NCI-H510A (cell line): ENCODE measurements around the gene SON.
"Not testable (repeated sequence)": the region's sequence is repeated elsewhere in the genome, so short reads cannot be mapped to it uniquely, and the experiment has no call there.

Experiments used
- DNase-seq: peaks from one replicate; lab custom pipeline; 2025; lab: John Stamatoyannopoulos, UW

The SON gene

GRCh38 chr21:33546086-33546485 is 3.2 kb downstream of the SON start:
- DNase-seq: no peak

GRCh38 chr21:33549848-33550771 is 7.3 kb downstream of the SON start:
- no peak for DNase-seq

DNA sequence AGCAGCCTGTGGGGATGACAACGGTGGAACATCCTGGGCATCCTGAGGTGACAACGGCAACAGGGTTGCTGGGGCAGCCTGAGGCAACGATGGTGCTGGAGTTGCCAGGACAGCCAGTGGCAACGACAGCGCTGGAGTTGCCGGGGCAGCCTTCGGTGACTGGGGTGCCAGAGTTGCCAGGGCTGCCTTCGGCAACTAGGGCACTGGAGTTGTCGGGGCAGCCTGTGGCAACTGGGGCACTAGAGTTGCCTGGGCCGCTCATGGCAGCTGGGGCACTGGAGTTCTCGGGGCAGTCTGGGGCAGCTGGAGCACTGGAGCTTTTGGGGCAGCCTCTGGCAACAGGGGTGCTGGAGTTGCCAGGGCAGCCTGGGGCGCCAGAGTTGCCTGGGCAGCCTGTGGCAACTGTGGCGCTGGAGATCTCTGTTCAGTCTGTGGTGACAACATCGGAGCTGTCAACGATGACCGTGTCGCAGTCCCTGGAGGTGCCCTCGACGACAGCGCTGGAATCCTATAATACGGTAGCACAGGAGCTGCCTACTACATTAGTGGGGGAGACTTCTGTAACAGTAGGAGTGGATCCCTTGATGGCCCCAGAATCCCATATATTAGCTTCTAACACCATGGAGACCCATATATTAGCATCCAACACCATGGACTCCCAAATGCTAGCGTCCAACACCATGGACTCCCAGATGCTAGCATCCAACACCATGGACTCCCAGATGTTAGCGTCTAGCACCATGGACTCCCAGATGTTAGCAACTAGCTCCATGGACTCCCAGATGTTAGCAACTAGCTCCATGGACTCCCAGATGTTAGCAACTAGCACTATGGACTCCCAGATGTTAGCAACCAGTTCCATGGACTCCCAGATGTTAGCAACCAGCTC is 8.2 kb downstream of the SON start:
- no peak for DNase-seq

DNA sequence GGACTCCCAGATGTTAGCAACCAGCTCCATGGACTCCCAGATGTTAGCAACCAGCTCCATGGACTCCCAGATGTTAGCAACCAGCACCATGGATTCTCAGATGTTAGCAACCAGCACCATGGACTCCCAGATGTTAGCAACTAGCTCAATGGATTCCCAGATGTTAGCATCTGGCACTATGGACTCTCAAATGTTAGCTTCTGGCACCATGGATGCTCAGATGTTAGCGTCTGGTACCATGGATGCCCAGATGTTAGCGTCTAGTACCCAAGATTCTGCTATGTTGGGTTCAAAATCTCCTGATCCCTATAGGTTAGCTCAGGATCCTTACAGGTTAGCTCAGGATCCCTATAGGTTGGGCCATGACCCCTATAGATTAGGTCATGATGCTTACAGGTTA is 8.8 kb downstream of the SON start:
- no peak for DNase-seq

- no peak for DNase-seq
These were observed 9.5 kb downstream of the SON start for GRCh38 chr21:33552093-33552998.

DNA sequence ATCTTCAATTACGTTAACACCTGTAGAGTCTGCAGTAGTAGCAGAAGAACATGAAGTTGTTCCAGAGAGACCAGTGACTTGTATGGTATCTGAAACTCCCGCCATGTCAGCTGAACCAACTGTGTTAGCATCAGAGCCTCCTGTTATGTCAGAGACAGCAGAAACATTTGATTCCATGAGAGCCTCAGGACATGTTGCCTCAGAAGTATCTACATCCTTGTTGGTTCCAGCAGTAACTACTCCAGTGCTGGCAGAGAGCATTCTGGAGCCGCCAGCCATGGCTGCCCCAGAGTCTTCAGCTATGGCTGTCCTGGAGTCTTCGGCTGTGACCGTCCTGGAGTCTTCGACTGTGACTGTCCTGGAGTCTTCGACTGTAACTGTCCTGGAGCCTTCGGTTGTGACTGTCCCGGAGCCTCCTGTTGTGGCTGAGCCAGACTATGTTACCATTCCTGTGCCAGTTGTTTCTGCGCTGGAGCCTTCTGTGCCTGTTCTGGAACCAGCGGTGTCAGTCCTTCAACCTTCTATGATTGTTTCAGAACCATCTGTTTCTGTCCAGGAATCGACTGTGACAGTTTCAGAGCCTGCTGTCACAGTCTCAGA is 10.3 kb downstream of the SON start:
- DNase-seq: no peak

- no peak for DNase-seq
These were observed 11.6 kb downstream of the SON start for GRCh38 chr21:33554236-33554981.

- DNase-seq: no peak
These were observed 12.1 kb downstream of the SON start for GRCh38 chr21:33554982-33555344.

- no peak for DNase-seq
These were observed 14.6 kb downstream of the SON start for GRCh38 chr21:33557447-33557846.

GRCh38 chr21:33558777-33559421 is 16.1 kb downstream of the SON start:
- DNase-seq: no peak

DNA sequence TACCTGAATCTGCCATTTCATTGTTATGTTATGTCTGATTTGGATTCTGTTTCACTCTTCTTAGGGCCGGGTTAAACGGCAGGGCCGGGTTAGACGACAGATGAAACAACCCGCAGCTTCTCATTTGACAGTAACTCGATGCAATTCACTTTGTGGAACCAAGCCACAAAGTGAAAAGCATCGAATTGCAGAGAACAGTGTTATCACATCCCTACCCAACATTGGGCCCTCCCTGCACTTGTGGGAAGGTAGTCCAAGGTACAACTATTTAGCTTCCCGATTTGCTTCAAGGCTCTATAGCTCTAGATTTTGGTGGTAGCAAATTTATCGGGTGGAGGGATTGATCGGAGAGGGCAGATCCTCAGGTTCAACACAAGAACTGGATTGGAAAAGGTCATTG is 17.0 kb downstream of the SON start:
- no peak for DNase-seq

DNA sequence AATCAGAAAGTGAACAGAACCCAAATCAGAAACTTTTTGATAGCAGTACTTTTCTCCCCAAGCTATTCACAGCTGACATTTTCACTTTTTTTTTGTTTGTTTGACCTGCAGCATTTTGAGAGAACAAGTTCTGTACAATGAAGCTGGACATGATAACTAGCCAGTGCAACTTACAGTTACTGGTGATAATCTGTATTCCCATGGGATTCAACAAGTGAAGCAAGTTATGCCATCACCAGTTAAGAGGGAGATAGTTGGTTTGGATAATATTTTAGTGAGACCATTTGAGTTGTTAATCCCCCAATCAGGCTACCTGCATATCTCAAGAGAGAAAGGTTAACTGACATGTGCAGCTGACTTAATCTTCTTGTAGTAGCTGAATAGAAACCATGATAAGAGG is 18.1 kb downstream of the SON start:
- no peak for DNase-seq

GRCh38 chr21:33561373-33561772 is 18.5 kb downstream of the SON start:
- no peak for DNase-seq

- DNase-seq: no peak
These were observed 19.6 kb downstream of the SON start for GRCh38 chr21:33562389-33562788.

DNA sequence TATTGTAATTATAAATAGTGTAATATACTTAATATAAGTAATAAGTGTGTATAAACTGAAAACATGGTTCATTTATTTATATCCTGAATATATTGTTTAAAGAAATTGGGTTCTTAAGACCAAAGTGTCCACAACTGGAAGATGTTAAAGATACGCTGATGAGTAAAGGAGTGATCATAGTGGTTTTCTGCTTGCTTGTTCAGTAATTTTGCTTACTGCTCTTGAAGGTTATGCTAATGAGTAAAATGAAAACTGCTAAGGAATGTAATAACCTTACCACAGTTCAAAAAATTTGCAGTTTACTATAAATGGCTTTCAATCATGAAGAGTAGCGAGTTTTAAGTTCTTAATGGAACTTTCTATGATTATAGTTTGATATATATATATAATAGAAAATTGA is 23.7 kb downstream of the SON start:
- no peak for DNase-seq

GRCh38 chr21:33567914-33568313 is 25.1 kb downstream of the SON start:
- no peak for DNase-seq

GRCh38 chr21:33568448-33568847 is 25.6 kb downstream of the SON start:
- no peak for DNase-seq

DNA sequence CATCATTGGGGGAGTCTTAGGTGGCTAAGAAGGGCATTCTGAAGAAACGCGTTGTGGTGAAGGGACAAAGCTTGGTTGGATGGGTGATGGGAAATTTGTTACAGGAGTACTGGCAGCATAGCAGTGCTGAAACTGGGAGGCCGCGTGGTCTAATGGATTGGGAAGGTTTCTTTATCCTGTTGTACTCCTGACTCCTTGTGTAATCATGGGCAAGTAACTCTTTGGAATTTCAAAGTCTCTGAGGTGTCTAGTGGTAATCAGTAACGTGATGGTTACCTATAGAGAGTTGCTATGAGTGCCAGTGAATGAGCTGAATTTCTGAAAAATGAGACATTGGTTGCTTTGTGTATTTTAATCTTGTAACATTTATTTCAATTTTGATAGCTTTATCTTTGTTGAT is 27.2 kb downstream of the SON start:
- DNase-seq: no peak

DNA sequence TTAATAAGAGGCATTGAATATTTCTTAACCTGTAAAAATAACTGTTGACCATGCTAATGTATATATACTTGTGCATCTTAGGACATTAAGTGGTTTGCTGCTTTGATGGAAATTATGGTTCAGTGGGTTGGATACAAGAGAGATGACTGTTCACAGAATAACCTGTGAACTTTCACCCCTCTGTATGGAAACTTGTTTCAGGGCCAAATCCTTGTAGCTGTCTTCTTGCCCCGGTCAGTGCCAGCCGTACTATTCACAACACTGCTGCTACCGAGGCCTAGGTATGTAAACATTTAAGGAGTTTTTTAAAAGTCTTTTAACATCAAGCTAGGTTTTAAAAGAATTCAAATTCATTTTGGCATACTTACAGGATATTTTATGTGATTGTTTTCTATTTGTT is 29.5 kb downstream of the SON start:
- DNase-seq: no peak

DNA sequence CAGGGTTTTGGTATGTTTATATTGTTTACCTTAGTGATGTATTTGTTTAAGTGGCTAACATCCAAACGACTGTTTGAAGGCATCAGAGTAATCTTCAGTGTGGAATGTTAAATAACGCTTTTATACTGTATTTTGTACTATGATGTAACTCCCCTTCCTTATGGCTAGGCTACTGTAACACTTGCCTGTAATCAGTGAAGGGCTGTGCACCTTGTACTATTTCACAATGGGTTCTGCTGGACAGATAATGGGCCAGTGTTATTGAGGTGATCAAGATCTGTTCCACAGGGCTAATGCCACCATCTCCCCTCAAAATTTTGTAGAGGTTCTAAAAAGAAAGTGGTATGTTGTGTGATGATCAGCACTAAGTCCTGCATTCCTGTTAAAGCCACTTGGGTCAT is 33.9 kb downstream of the SON start:
- DNase-seq: not testable (repeated sequence)
